NCI-H2171 treated with DMSO at 0.1 percent for 48 hours (cell line): ENCODE results near the gene PRPF40A.
"Not testable (repeated sequence)": the region's sequence is repeated elsewhere in the genome, so short reads cannot be mapped to it uniquely, and the experiment has no call there.

ENCODE experiments used
- DNase-seq: peaks from one replicate; lab custom pipeline; 2025; lab: John Stamatoyannopoulos, UW

Gene PRPF40A

DNA sequence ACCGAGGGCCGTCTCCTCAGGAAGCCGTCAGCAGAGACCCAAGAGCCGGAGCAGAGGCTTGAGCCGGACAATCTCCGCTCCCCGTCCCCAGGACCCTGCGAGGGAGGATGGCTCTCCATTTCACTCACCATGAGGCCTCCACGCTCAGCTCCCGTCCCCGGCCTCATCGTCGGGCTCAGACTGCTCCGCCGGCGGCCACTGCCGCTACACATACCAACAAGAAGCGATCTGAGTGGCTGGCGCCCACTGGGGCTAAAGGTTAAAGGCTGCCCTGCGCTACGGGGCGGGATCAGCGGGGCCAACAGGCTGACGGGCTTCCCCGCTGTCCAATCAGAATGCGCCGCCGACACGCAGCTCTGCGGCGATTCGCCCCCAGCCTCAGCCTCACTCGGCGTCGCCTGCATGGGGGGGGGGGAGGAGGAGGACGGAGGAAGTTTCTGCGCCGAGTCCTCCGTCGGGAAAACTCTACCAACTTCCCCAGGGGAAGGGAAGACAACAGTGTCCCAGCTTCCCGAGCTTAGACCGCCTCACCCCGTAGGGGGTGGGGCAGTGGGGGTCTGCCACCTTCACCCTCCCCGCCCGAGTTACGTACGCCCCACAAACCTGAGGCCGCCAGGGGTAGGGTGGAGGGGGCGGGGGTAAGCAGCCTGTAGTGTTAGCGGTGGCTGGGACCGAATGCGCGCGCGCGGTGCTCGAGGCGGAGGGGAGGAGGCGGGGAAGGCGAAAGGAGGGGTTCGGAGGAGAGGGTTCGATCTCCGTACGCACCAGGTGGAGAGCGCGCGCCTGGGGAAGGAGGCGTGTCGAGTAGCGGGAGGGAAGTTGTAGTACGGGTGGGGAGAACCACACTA, at the start of gene PRPF40A:
TSS of gene PRPF40A (minus strand) at position 234 of the 848 bp plus-strand sequence. CDS start at position 212, 22 bp downstream.
- DNase-seq, result peak; percentile 97

DNA sequence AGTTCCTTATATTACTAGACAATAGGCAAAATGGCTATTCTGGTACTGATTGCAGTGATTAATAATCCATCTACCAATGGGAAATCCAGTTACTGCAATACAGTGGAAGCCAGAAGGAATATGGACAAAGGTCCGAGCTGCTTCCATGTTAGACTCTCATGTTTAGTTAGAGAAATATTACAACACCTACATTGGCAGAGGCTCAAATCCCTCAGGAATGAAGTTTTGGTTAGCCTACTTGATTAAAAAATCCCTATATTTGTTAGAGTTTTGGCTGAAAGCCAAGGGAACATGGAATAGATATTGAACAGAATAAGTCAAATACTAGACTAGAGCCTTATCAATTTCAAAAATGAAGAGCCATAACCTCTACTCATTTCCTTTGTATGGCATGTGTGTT, 49.7 kb upstream of the PRPF40A start:
- no peak for DNase-seq

DNA sequence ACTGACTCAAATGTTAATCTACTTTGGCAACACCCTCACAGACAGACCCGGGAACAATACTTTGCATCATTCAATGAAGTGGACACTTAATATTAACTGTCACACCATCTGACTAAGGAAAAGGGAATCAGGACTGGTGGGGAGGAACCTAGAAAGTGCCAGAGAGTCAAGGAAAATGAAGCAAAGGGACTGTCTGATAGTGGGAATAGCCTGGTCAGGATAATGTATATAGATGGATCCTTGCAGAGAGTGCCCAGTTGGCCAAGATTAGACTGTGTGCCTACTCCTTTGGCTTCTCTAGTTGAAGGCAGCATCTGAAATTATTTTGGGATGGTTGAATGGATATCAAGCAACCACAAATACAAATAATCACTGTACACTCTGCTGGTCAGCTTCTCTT, 46.4 kb upstream of the PRPF40A start:
- DNase-seq, result no peak

DNA sequence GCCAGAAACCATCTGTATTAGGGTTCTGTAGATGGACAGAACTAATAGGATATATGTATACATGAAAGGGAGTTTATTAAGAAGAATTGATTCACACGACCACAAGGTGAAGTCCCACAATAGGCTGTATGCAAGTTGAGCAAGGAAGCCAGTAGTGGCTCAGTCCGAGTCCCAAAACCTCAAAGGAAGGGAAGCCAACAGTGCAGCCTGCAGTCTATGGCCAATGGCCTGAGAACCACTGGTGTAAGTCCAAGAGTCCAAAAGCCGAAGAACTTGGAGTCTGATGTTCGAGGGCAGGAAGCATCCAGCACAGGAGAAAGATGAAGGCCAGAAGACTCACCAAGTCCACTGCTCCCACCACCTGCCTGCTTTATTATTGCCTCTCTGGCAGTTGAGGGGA, 45.9 kb upstream of the PRPF40A start:
- not testable (repeated sequence) for DNase-seq

DNA sequence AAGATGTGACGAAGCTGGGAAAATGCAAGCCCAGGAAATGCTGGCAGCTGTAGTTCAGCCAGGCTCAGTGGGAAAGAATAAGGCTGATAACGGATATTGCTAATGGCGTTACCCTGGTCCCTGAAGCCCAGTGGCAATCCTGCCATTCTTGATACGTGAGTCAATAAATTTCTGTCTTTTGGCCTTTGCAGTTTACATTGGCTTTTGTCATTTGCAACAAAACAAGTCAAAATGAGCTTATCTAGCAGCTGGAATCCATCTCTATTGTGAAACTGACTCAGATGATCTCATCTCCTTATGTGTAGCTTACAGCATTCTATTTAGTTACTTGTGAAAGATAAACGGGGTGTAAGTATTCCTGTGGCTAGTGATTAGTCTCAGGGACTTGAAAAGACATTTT, 44.9 kb upstream of the PRPF40A start:
- no peak for DNase-seq

DNA sequence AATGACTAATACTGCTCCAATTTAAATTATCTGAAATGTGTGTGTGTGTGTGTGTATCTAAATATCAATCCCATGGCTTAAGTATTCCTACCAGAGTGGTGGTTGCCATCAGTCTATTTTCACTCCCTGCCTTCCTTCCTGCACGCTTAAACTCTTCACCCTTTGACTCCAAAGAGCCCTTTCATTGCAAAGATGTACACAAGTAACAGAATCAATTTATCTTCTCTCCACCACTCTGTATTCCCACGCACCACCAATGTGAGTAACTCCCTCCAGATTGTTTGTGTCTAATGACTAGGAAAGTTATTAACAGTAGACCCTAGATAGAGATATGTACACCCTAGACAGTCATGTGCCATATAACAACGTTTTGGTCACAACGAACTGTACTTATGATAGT, 44.0 kb upstream of the PRPF40A start:
- no peak for DNase-seq

DNA sequence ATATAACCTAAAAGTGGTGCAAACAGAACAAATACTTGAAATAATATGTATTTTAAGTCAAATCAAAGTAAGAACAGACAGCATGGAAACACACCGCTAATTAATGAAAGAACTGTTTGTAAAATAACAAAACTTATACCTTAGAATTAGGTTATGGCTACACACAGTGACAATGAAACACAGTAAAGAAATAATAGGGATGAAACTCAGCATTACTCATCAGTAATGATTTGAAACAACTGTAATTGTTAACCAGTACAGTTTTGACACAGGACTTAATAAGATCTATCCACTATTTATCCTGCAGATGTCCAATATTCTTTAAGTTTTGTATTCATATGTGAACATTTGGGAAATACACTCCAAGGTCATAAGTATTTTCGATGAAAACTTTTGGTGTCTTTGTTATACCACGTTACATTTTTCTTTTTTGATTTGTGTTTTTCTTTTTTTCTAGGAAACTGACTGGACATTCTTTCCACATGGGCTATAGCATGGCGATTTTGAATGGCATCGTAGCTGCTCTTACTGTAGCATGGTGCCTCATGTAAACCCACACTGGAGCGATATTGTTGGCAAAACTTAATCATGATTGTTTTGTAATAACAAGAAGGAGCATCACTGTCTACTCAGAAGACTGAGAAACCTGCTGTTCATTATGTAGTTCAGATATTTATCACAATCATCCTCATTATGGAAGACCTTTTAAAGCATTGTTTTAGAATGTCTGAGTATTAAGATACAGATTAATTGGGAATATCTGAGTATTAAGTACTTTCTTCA, 42.2 kb upstream of the PRPF40A start:
- no peak for DNase-seq

DNA sequence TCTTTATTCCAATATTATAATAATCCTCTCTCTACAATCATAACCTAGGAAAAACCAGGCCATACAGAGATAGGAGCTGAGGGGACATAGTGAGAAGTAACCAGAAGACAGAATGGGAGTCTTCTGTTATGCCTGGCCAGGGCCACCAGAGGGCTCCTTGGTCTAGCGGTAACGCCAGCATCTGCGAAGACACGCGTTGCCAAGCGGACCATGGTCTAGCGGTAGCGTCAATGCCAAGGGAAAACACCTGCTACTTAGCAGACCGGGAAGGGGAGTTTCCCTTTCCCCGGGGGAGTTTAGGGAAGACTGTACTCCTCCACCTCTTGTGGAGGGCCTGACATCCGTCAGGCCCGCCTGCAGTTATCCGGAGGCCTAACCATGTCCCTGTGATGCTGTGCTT, 37.8 kb upstream of the PRPF40A start:
- DNase-seq, result peak; percentile 8

DNA sequence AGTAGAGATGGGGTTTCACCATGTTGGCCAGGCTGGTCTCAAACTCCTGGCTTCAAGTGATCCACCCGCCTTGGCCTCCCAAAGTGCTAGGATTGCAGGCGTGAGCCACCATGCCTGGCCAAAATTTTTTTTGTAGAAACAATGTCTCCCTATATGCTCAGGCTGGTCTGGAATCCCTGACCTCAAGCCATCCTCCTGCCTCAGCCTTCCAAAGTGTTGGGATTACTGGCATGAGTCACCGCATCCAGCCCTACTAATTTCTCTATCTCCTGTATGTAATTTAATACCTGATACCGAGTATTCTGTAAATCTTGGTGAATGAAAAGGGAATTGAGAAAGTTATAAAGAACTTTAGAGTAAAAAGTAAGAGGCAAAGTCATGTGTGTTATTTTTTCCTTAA, 30.5 kb upstream of the PRPF40A start:
- not testable (repeated sequence) for DNase-seq

DNA sequence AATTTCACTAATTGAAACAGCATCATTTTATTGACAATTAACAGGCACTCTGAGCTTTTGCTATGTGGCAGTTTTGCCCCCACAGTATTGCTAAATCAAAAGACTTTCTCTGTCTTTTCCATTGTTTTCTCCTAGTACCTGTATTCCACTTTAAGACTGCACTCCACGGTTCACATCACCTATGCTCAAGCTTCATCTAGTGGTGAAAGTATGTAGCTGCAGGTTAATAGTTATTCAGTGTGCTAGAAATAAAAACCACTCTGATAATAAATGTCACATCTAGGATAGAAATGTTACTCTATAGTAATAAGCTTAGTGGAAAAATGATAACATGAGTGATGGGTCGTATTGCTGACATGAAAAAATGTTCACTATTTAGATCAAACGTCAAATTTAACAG, 25.7 kb upstream of the PRPF40A start:
- peak; percentile 48 for DNase-seq

DNA sequence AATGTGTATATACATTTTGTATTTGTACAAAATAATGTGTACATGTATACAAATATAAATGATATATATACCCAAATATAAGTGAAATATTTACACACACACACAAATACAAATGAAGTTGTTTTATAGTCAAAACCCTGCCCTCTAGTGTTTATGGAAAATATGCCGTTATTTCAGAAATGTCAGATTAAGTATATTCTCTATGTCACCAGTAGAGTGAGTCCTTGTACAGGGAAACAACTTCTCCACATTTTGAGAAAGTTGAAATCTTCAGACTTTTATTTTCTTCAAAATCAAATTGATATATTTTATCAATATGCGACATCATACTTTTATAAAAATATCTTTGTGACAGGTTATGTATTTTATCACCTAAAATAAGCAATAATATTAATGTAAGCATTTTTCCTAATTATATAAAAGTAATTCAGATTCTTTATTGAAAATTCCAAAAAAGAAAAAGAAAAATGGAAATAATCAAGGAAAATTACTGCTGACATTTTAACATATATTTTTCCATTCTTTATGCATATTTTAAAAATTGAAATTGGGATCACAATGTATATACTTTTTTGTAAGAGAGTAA, 23.6 kb upstream of the PRPF40A start:
- DNase-seq, result peak; percentile 81

DNA sequence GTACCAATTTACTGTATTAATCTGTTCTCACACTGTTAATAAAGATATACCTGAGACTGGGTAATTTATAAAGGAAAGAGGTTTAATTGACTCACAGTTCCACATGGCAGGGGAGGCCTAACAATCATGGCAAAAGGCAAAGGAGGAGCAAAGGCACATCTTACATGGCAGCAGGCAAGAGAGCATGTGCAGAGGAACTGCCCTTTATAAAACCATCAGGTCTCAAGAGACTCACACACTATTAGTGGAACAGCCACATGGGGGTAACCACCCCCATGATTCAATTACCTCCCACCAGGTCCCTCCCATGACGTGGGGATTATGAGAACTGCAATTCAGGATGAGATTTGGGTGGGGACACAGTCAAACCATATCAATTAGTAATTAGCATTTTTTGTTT, 22.4 kb upstream of the PRPF40A start:
- DNase-seq, result not testable (repeated sequence)

DNA sequence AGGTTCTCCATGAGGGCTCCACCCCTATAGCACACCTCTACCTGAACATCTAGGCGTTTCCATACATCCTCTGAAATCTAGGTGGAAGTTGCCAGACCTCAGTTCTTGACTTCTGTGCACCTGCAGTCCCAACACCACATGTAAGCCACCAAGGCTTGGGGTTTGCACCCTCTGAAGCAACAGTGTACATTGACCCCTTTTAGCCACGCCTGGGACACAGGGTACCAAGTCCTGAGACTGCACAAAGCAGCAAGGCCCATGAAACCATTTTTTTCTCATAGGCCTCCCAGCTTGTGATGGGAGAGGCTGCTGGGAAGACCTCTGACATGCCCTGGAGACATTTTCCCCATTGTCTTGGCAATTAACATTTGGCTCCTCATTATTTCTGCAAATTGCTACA, 21.2 kb upstream of the PRPF40A start:
- DNase-seq, result no peak

DNA sequence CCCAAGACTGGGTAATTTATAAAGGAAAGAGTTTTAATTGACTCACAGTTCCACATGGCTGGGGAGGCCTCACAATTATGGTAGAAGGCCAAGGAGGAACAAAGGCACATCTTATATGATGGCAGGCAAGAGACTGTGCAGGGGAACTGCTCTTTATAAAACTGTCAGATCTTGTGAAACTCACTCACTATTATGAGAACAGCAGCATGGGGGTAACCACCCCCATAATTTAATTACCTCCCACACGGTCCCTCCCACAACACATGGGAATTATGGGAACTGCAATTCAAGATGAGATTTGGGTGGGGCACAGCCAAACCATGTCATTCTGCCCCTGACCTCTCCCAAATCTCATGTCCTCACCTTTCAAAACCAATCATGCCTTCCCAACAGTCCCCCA, 20.2 kb upstream of the PRPF40A start:
- not testable (repeated sequence) for DNase-seq

DNA sequence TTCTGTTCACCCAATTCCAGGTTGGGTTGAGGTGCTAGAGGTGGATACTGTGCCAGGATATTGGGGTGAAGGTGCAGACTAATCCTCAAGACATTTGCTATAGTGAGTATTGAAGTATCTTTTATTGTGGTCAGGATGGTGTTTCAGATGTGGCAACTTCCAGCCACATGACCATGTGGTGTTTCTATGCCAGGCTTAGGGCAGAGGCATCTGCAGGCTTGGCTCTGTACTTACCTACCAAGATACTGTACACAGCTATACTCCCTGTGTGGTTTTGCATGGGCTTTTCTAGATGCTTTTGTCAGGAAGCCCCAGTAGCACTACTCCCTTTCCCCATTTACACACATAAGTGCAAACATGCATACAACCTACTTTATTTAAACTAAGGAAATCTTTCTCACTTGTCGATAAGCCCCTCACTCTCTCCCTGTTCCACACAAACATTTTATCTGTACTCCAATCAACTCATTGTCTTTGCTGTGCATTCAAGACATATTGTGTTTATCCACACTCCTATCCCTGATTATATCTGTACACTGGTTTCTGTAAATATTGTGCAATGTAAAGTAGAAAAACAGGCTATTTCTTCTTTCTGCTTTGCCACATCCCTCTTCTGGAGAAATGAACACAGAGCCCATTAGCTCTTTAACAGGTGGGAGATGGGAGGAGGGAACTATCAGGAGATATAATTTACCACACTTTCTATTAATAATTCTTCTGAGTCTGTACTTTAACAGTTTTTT, 13.5 kb upstream of the PRPF40A start:
- no peak for DNase-seq

DNA sequence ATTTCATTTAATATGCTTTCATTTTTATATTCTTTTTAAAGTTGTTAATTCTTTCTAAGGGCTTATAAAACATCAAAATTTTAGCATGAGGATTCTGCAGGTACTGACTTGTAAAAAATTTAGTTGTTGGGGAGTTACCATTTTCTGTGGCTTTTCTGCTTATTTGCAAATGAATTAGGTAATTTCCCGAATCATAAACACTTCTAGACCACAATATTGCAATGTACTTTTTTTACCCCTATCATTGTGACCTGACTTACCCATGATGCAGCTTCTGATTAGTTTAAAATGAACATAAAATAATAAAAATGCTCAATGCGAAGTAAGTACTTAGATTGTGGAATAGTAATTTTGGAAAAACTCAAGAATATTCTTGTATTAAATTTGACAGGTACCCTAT, 12.6 kb upstream of the PRPF40A start:
- DNase-seq, result no peak

DNA sequence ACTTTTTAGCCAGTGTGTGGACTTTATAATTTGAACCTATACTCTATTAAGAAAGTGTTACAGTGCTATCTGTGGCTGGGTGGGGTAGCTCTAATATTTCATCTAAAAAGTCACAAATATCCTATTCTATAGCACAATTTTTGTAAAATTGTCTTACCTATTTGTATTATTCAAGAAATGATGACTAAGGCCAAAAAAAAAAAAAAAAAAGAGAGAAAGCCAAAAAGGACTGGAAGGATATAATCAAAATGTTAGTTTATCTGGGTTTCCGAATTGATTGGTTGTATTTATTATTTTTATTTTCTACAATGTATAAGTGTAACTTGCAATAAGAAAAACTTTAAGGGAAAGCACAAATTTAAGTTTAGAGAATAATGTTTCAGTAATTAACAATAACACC, 6.7 kb upstream of the PRPF40A start:
- DNase-seq, result no peak

DNA sequence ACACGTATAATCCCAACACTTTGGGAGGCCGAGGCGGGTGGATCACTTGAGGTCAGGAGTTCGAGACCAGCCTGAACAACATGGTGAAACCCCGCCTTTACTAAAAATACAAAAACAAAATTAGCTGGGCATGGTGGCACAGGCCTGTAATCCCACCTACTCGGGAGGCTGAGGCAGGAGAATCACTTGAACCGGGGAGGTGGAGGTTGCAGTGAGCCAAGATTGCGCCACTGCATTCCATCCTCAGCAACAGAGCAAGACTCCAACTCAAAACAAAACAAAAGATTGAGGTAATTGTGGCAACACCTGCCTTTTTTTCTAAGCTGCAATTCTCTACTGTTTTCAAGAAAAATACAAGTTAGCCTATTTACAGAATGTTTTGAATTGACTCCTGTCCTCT, 5.4 kb upstream of the PRPF40A start:
- DNase-seq, result not testable (repeated sequence)

DNA sequence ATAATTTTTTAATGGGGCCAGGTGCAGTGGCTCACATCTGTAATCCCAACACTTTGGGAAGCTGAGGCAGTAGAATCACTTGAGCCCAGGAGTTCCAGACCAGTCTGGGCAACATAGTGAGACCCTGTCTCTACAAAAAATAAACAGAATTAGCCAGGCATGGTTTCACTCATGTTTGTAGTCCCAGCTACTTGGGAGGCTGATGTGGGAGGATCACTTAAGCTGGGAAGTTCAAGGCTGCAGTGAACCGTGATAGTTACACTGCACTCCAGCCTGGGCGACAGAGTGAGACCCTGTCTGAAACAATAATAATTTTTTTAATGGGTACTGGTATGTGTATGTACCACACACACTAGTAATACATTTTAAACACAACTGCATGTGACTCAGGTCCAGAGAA, 3.5 kb upstream of the PRPF40A start:
- DNase-seq, result no peak

DNA sequence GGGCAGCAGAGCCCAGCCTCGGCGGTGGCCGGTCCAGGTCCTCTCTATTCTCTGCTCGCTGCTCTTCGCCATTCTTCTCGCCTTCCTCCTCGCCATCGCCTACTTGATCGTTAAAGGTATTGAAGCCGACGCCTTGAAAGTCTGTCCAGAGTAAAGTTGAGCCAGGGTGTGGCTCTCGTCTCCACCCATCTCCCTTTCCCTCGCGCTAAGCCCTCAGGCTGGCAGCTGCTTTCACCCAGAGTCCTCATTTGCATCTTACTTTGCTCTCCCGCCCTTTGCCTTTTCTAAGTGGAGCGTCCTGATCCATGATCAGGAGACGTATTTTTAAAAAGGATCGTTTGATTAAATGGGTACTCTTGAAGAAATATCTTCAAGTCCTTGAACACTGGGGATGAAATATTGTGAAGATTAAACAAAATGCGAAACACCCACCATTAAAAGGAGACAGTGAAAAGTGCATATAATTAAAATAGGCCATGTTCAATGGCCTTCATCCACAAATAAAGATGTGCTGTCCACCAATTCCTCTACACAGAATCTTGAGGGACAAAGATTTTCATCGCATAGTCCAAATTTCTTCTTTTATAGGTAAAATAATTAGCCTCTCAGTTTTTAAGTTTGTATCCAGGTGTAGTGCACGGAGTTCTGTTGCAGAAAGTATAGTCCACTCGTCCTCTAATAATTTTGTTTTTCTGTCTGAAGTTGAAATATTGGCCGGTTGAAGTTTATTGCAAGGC, 1.8 kb upstream of the PRPF40A start:
- DNase-seq, result peak; percentile 78
